Panc1 (cell line): ENCODE measurements around the gene CWC27. TPM values are rescaled to one million over a fixed set of nuclear protein-coding genes. Genes with fewer than 3 reads are reported as not detected.

Experiments used
- ATAC-seq: fragments of 200-7000 bp; cut with Tn5 transposase; 2 replicates; pipeline ENCODE4 v1.9.1; 2020; ENCODE audit warnings: mild to moderate bottlenecking, moderate library complexity
- BruUV-seq: library from RNA; stranded (reverse); fragments of 400-500 nt; replicated peaks from 2 replicates; lab custom pipeline; 2021; lab: Mats Ljungman, UMichigan
- CTCF ChIA-PET: fragments of 300-600 bp; sonication (Branson Sonifier 250); formaldehyde crosslinking; loops from one replicate; lab custom pipeline; 2022; ENCODE audit warnings: antibody characterized with exemption; lab: Charles Lee
- POLR2A ChIA-PET: fragments of 300-600 bp; sonication (Branson Sonifier 250); formaldehyde crosslinking; loops from one replicate; lab custom pipeline; 2022; ENCODE audit warnings: antibody characterized with exemption; lab: Charles Lee
- DNase-seq: peaks from one replicate; pipeline ENCODE4 v3.0.0-alpha.2; 2010; ENCODE audit warnings: low read depth, low spot score
- H3K27ac ChIP-seq: 2 replicates; pipeline ENCODE4 v1.5.1; 2011; ENCODE audit warnings: mild to moderate bottlenecking, low read length, inconsistent platforms
- H3K27me3 ChIP-seq: fragments of 200-500 bp; sonication (Bioruptor generic); 2 replicates; pipeline ENCODE4 v1.6.0; 2014; ENCODE audit warnings: low read length, inconsistent platforms; ENCODE audit not compliant: control insufficient read depth, insufficient read depth
- H3K36me3 ChIP-seq: fragments of 200-500 bp; sonication (Bioruptor generic); 2 replicates; pipeline ENCODE4 v1.5.1; 2014; ENCODE audit warnings: inconsistent platforms, mild to moderate bottlenecking, low read length, moderate library complexity; ENCODE audit not compliant: control insufficient read depth, insufficient read depth
- H3K4me1 ChIP-seq: 2 replicates; pipeline ENCODE4 v1.5.1; 2011; ENCODE audit warnings: inconsistent platforms, mild to moderate bottlenecking, low read length, moderate library complexity; ENCODE audit not compliant: control insufficient read depth, insufficient read depth
- H3K4me3 ChIP-seq, 2 experiments: 2 replicates each; pipeline ENCODE4 v1.5.1; 2011 to 2012; ENCODE audit warnings: low read depth in 2 of 2, low read length in 2 of 2, mild to moderate bottlenecking in 2 of 2, inconsistent platforms in 1 of 2, moderate library complexity in 1 of 2
- H3K9me3 ChIP-seq: fragments of 200-500 bp; sonication (Bioruptor generic); 2 replicates; pipeline ENCODE4 v1.5.1; 2014; ENCODE audit warnings: low read depth, mild to moderate bottlenecking, inconsistent platforms, low read length, moderate library complexity; ENCODE audit not compliant: control insufficient read depth, insufficient read depth
- POLR2AphosphoS5 ChIP-seq: IDR thresholded peaks from 2 replicates; pipeline ENCODE4 v1.6.1; 2012; ENCODE audit warnings: mild to moderate bottlenecking, low read depth, low read length, moderate library complexity
- SIN3A ChIP-seq: IDR thresholded peaks from 2 replicates; pipeline ENCODE4 v1.6.1; 2012; ENCODE audit warnings: low read depth, mild to moderate bottlenecking, low read length, moderate library complexity, borderline replicate concordance; ENCODE audit not compliant: insufficient read depth
- TCF7L2 ChIP-seq: IDR thresholded peaks from 2 replicates; pipeline ENCODE4 v1.6.1; 2011; ENCODE audit warnings: mild to moderate bottlenecking, low read depth, low read length, inconsistent platforms
- in situ Hi-C: cut with HindIII; loops from 2 replicates; pipeline ENCODE4 v1.10.0; 2016; ENCODE audit warnings: low sequenced_read_pairs, low pct_unique_long_range_greater_than_20kb
- intact Hi-C: fragments of 100-400 bp; cut with micrococcal nuclease; formaldehyde crosslinking; loops from one replicate; pipeline ENCODE4 v1.10.0; 2022; ENCODE audit not compliant: unreplicated experiment
- total RNA-seq: library from RNA; stranded (reverse); gene quantifications from one replicate; pipeline ENCODE4 v1.2.1, GENCODE V29; 2021; ENCODE audit not compliant: unreplicated experiment
- TF ChIP-seq, protein P1 (sequence below), 2 experiments: IDR thresholded peaks; 2 replicates each; pipeline ENCODE4 v1.6.1; 2011 to 2012; ENCODE audit warnings: low read depth in 2 of 2, control low read depth in 1 of 2, low read length in 1 of 2, mild to moderate bottlenecking in 1 of 2, moderate library complexity in 1 of 2; ENCODE audit not compliant: insufficient read depth in 1 of 2
- TF ChIP-seq, protein P2 (sequence below): fragments of 450-650 bp; IDR thresholded peaks from 2 replicates; pipeline ENCODE4 v1.5.1; 2017; ENCODE audit warnings: mild to moderate bottlenecking

Gene CWC27
- total RNA-seq, 1 experiment from 2014 or later = 19.7 TPM

GRCh38 chr5:64880821-64881220, 112.1 kb downstream of the CWC27 start:
- no TSS peak for BruUV-seq
- H3K27me3 ChIP-seq = no peaks in the 10 kb centered on the region
- ChIA-PET POLR2A (no interaction called here), CTCF (no interaction called here)
- no peak for ATAC-seq
- DNase-seq = no peak
- no peaks in the 10 kb centered on the region for H3K4me1 ChIP-seq
- in situ Hi-C loops = no loop called here
- no peak overlapping the region for H3K27ac ChIP-seq
- intact Hi-C loops = no loop called here
- H3K36me3 ChIP-seq = no peaks in the 10 kb centered on the region
- TF ChIP-seq TCF7L2 (no peak), POLR2AphosphoS5 (no peak), SIN3A (no peak)
- TF ChIP-seq, protein P1, sequence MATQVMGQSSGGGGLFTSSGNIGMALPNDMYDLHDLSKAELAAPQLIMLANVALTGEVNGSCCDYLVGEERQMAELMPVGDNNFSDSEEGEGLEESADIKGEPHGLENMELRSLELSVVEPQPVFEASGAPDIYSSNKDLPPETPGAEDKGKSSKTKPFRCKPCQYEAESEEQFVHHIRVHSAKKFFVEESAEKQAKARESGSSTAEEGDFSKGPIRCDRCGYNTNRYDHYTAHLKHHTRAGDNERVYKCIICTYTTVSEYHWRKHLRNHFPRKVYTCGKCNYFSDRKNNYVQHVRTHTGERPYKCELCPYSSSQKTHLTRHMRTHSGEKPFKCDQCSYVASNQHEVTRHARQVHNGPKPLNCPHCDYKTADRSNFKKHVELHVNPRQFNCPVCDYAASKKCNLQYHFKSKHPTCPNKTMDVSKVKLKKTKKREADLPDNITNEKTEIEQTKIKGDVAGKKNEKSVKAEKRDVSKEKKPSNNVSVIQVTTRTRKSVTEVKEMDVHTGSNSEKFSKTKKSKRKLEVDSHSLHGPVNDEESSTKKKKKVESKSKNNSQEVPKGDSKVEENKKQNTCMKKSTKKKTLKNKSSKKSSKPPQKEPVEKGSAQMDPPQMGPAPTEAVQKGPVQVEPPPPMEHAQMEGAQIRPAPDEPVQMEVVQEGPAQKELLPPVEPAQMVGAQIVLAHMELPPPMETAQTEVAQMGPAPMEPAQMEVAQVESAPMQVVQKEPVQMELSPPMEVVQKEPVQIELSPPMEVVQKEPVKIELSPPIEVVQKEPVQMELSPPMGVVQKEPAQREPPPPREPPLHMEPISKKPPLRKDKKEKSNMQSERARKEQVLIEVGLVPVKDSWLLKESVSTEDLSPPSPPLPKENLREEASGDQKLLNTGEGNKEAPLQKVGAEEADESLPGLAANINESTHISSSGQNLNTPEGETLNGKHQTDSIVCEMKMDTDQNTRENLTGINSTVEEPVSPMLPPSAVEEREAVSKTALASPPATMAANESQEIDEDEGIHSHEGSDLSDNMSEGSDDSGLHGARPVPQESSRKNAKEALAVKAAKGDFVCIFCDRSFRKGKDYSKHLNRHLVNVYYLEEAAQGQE (IDR thresholded peaks at IDR 0.05; ENCODE audit: insufficient read depth in 1 of 2, low read depth in 2 of 2, low read length in 1 of 2) = no peak
- TF ChIP-seq, protein P2, sequence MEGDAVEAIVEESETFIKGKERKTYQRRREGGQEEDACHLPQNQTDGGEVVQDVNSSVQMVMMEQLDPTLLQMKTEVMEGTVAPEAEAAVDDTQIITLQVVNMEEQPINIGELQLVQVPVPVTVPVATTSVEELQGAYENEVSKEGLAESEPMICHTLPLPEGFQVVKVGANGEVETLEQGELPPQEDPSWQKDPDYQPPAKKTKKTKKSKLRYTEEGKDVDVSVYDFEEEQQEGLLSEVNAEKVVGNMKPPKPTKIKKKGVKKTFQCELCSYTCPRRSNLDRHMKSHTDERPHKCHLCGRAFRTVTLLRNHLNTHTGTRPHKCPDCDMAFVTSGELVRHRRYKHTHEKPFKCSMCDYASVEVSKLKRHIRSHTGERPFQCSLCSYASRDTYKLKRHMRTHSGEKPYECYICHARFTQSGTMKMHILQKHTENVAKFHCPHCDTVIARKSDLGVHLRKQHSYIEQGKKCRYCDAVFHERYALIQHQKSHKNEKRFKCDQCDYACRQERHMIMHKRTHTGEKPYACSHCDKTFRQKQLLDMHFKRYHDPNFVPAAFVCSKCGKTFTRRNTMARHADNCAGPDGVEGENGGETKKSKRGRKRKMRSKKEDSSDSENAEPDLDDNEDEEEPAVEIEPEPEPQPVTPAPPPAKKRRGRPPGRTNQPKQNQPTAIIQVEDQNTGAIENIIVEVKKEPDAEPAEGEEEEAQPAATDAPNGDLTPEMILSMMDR = no peak
- no peak overlapping the region for H3K4me3 ChIP-seq
- no peaks in the 10 kb centered on the region for H3K9me3 ChIP-seq

GRCh38 chr5:64883912-64884311, 115.2 kb downstream of the CWC27 start:
- ATAC-seq (no peak), DNase-seq (no peak)
- Histone ChIP-seq H3K9me3 (no peaks in the 10 kb centered on the region), H3K4me3 (no peak overlapping the region), H3K36me3 (no peaks in the 10 kb centered on the region; the same call in 1 of the 2 replicates), H3K27me3 (no peaks in the 10 kb centered on the region), H3K27ac (no peak overlapping the region), H3K4me1 (no peaks in the 10 kb centered on the region)
- TF ChIP-seq TCF7L2 (no peak), POLR2AphosphoS5 (no peak), SIN3A (no peak)
- in situ Hi-C loops (no loop called here), intact Hi-C loops (no loop called here)
- BruUV-seq = no TSS peak
- ChIA-PET POLR2A (no interaction called here), CTCF (no interaction called here)

- intact Hi-C loops = no loop called here
- Histone ChIP-seq H3K9me3 (no peaks in the 10 kb centered on the region), H3K27me3 (no peaks in the 10 kb centered on the region), H3K27ac (no peak overlapping the region), H3K36me3 (no peaks in the 10 kb centered on the region; the same call in 1 of the 2 replicates), H3K4me1 (no peaks in the 10 kb centered on the region), H3K4me3 (no peak overlapping the region)
- CTCF ChIA-PET = no interaction called here
- ATAC-seq = no peak
- in situ Hi-C loops = no loop called here
- BruUV-seq = no TSS peak
- TF ChIP-seq, protein P1 (IDR thresholded peaks at IDR 0.05; ENCODE audit: insufficient read depth in 1 of 2, low read depth in 2 of 2, low read length in 1 of 2) = no peak
- TF ChIP-seq POLR2AphosphoS5 = no peak
- no peak for TF ChIP-seq TCF7L2
- TF ChIP-seq, protein P2 = no peak
- no peak for TF ChIP-seq SIN3A
- DNase-seq = no peak
- POLR2A ChIA-PET = no interaction called here
Observed at GRCh38 chr5:64884541-64884940, 115.8 kb downstream of the CWC27 start.
